ENCODE results near the gene SNX25. TPM values are rescaled to one million over a fixed set of nuclear protein-coding genes. Genes with fewer than 3 reads are reported as not detected.

Gene SNX25
- total RNA-seq, 2 donors from 2014 or later = 13.3 to 30.6 TPM

- Histone ChIP-seq H3K4me3 (no peak overlapping the region), H3K27ac (no peak overlapping the region), H3K4me1 (no peaks in the 10 kb centered on the region), H3K36me3 (no peaks in the 10 kb centered on the region), H3K27me3 (no peaks in the 10 kb centered on the region), H3K9ac (ENCODE audit: low read depth in 2 of 2, low read length in 2 of 2) (no peak overlapping the region), H3K9me3 (no peaks in the 10 kb centered on the region)
- DNase-seq = no peak
- no peak for TF ChIP-seq CTCF (IDR thresholded peaks at IDR 0.05)
- intact Hi-C loops (cut with DNase I) = no loop called here
Observed at GRCh38 chr4:185213877-185214276, 4.5 kb downstream of the SNX25 start.

DNA sequence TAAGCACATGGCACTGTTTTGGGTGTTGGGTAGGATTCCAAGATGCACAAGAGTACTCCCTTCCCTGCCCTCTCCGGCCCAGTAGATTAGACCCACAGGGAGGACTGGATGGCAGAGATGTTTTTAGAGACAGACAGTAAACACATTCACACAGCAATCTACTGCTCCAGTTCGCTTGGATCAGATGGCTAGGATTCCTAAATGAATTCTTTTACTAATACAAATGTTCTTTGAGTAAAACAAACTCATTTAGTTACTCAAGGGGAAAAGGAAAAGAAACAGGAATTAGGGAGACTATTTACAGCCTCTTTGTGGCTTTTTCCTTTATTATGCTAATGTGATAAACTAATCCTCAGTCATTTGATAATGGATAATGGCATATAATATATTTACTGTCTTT is 5.9 kb downstream of the SNX25 start:
- Histone ChIP-seq H3K27ac (no peak overlapping the region), H3K27me3 (no peaks in the 10 kb centered on the region), H3K36me3 (no peaks in the 10 kb centered on the region), H3K4me1 (no peaks in the 10 kb centered on the region), H3K9me3 (no peaks in the 10 kb centered on the region), H3K4me3 (no peak overlapping the region), H3K9ac (ENCODE audit: low read depth in 2 of 2, low read length in 2 of 2) (no peak overlapping the region)
- intact Hi-C loops (cut with DNase I) = no loop called here
- no peak for TF ChIP-seq CTCF (IDR thresholded peaks at IDR 0.05)
- no peak for DNase-seq

- no peak for TF ChIP-seq CTCF (IDR thresholded peaks at IDR 0.05)
- Histone ChIP-seq H3K9ac (ENCODE audit: low read depth in 2 of 2, low read length in 2 of 2) (no peak overlapping the region), H3K4me1 (no peaks in the 10 kb centered on the region), H3K4me3 (no peak overlapping the region), H3K27me3 (no peaks in the 10 kb centered on the region), H3K27ac (no peak overlapping the region), H3K9me3 (no peaks in the 10 kb centered on the region), H3K36me3 (no peaks in the 10 kb centered on the region)
- no peak for DNase-seq
- intact Hi-C loops (cut with DNase I) = no loop called here
Observed at GRCh38 chr4:185217408-185217975, 8.1 kb downstream of the SNX25 start.

DNA sequence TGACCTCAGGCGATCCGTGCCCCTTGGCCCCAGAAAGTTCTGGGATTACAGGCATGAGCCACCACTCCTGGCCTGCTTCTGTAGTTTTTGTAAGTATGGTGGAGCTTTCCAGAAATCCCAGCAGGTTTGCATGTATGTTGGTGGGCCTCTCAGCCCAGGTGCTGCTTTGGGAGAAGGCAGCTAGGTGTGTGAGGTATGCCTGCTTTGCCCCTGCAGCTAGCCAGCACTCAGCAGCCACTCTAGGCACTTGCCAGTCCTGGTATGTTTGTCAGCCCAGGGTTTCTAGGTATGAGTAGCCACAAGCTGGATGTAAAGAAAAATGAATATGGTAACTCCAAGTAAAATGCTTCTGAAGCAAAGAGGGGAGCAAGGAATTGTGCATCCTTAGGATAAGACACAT is 8.9 kb downstream of the SNX25 start:
- H3K4me1 ChIP-seq = no peaks in the 10 kb centered on the region
- H3K4me3 ChIP-seq = no peak overlapping the region
- intact Hi-C loops (cut with DNase I) = no loop called here
- DNase-seq = no peak
- H3K27ac ChIP-seq = no peak overlapping the region
- TF ChIP-seq CTCF (IDR thresholded peaks at IDR 0.05) = no peak
- no peaks in the 10 kb centered on the region for H3K9me3 ChIP-seq
- H3K36me3 ChIP-seq = no peaks in the 10 kb centered on the region
- no peak overlapping the region for H3K9ac ChIP-seq (ENCODE audit: low read depth in 2 of 2, low read length in 2 of 2)
- H3K27me3 ChIP-seq = no peaks in the 10 kb centered on the region

- no peaks in the 10 kb centered on the region for H3K27me3 ChIP-seq
Observed at GRCh38 chr4:185219551-185220344, 10.3 kb downstream of the SNX25 start.

More at GRCh38 chr4:185219551-185220344, 10.3 kb downstream of the SNX25 start:
- H3K4me3 ChIP-seq = no peak overlapping the region
- intact Hi-C loops (cut with DNase I) = no loop called here
- no peak overlapping the region for H3K9ac ChIP-seq (ENCODE audit: low read depth in 2 of 2, low read length in 2 of 2)
- no peak for TF ChIP-seq CTCF (IDR thresholded peaks at IDR 0.05)
- no peaks in the 10 kb centered on the region for H3K36me3 ChIP-seq
- H3K27ac ChIP-seq = no peak overlapping the region
- no peaks in the 10 kb centered on the region for H3K4me1 ChIP-seq
- peak; percentile 64 for DNase-seq
- no peaks in the 10 kb centered on the region for H3K9me3 ChIP-seq

Measured in colonic mucosa (tissue), 4 donors.